GM12878 (cell line): ENCODE results near the gene CENPX. TPM values are rescaled to one million over a fixed set of nuclear protein-coding genes. Genes with fewer than 3 reads are reported as not detected.

Source experiments
- ATAC-seq: fragments of 200-7000 bp; cut with Tn5 transposase; 3 replicates; pipeline ENCODE4 v1.9.1; 2020; ENCODE audit warnings: mild to moderate bottlenecking, moderate library complexity
- BruUV-seq: library from RNA; stranded (reverse); fragments of 400-500 nt; replicated peaks from 2 replicates; lab custom pipeline; 2021; lab: Mats Ljungman, UMichigan
- CTCF ChIA-PET: fragments of 300-600 bp; sonication (Branson Sonifier 250); formaldehyde crosslinking; extraction: SDS; loops from one replicate; lab custom pipeline; 2021; ENCODE audit warnings: inconsistent platforms; lab: Yijun Ruan, JAX
- POLR2A ChIA-PET: fragments of 350-600 bp; formaldehyde crosslinking; extraction: SDS; loops from one replicate; lab custom pipeline; 2021; ENCODE audit warnings: inconsistent platforms; lab: Charles Lee
- RAD21 ChIA-PET: fragments of 300-600 bp; sonication (Branson Sonifier 250); formaldehyde crosslinking; loops from one replicate; lab custom pipeline; 2023; ENCODE audit warnings: antibody characterized with exemption; ENCODE audit not compliant: unreplicated experiment; lab: Charles Lee
- SMC1A ChIA-PET: fragments of 300-600 bp; sonication (Branson Sonifier 250); formaldehyde crosslinking; loops from one replicate; lab custom pipeline; 2023; ENCODE audit not compliant: unreplicated experiment, uncharacterized antibody; lab: Charles Lee
- DNase-seq: peaks from one replicate; pipeline ENCODE4 v3.0.0-alpha.2; 2011; ENCODE audit warnings: low read depth, low spot score
- FAIRE-seq: peaks from 3 replicates; lab custom pipeline; 2011; peaks lifted over from hg19 to GRCh38; lab: Jason Lieb, UNC
- H2AFZ ChIP-seq: 2 replicates; pipeline ENCODE4 v1.6.0; 2011; ENCODE audit warnings: low read depth, low read length, control low read depth; ENCODE audit not compliant: control insufficient read depth
- H3K27ac ChIP-seq: 2 replicates; pipeline ENCODE4 v1.5.1; 2011; ENCODE audit warnings: control low read depth; ENCODE audit not compliant: control insufficient read depth, insufficient read depth
- H3K27me3 ChIP-seq, 2 experiments: replicated peaks in 1 of 2; 2 replicates each; pipeline versions ENCODE4 v1.6.0 to v1.6.1; 2011; ENCODE audit warnings: low read length in 1 of 2; ENCODE audit not compliant: control insufficient read depth in 2 of 2, insufficient read depth in 2 of 2
- H3K36me3 ChIP-seq, 2 experiments: 2 replicates each; pipeline ENCODE4 v1.5.1; 2011; ENCODE audit warnings: low read length in 1 of 2; ENCODE audit not compliant: control insufficient read depth in 2 of 2, insufficient read depth in 2 of 2
- H3K4me1 ChIP-seq: 2 replicates; pipeline ENCODE4 v1.6.1; 2011; ENCODE audit warnings: mild to moderate bottlenecking, low read length, moderate library complexity, mixed read lengths; ENCODE audit not compliant: control insufficient read depth, insufficient read depth
- H3K4me2 ChIP-seq: 2 replicates; pipeline ENCODE4 v1.6.0; 2011; ENCODE audit warnings: control low read depth; ENCODE audit not compliant: control insufficient read depth, insufficient read depth
- H3K4me3 ChIP-seq: fragments of 200-600 bp; sonication (generic); 2 replicates; pipeline ENCODE4 v1.5.1; 2016
- H3K79me2 ChIP-seq: 2 replicates; pipeline ENCODE4 v1.6.0; 2011; ENCODE audit warnings: low read length; ENCODE audit not compliant: control insufficient read depth, insufficient read depth
- H3K9ac ChIP-seq: 2 replicates; pipeline ENCODE4 v1.8.0; 2011; ENCODE audit warnings: low read length, control low read depth, mixed read lengths; ENCODE audit not compliant: control insufficient read depth, insufficient read depth
- H3K9me3 ChIP-seq: replicated peaks from 3 replicates; pipeline ENCODE4 v1.5.1; 2011; ENCODE audit warnings: mild to moderate bottlenecking, low read length; ENCODE audit not compliant: control insufficient read depth, insufficient read depth
- H4K20me1 ChIP-seq: 2 replicates; pipeline ENCODE4 v1.6.0; 2011; ENCODE audit not compliant: control insufficient read depth, insufficient read depth
- ATF3 ChIP-seq: IDR thresholded peaks from 2 replicates; pipeline ENCODE4 v1.6.1; 2011; ENCODE audit warnings: low read depth, mild to moderate bottlenecking, low read length, moderate library complexity, borderline replicate concordance; ENCODE audit errors: extremely low read depth
- CBX3 ChIP-seq: fragments of 200-600 bp; sonication (generic); IDR thresholded peaks from 2 replicates; pipeline ENCODE4 v1.6.1; 2016; ENCODE audit warnings: low read depth, borderline replicate concordance
- ELK1 ChIP-seq: IDR thresholded peaks from 2 replicates; pipeline ENCODE4 v1.6.1; 2012; ENCODE audit warnings: low read depth, low read length, improper control_type of control experiment
- HDGF ChIP-seq: fragments of 450-650 bp; IDR thresholded peaks from 2 replicates; pipeline ENCODE4 v1.6.1; 2016; ENCODE audit warnings: antibody characterized with exemption
- KLF5 ChIP-seq: fragments of 450-650 bp; IDR thresholded peaks from 2 replicates; pipeline ENCODE4 v1.6.1; 2014; ENCODE audit warnings: mild to moderate bottlenecking; ENCODE audit not compliant: partially characterized antibody
- RELB ChIP-seq: fragments of 450-650 bp; IDR thresholded peaks from 2 replicates; pipeline ENCODE4 v1.6.1; 2017; ENCODE audit warnings: low read depth, mild to moderate bottlenecking, moderate library complexity
- SMC3 ChIP-seq: IDR thresholded peaks from 2 replicates; pipeline ENCODE4 v1.6.1; 2011; ENCODE audit warnings: low read length, improper control_type of control experiment, borderline replicate concordance
- SREBF1 ChIP-seq: IDR thresholded peaks from 2 replicates; pipeline ENCODE4 v1.6.1; 2012; ENCODE audit warnings: mild to moderate bottlenecking, low read length
- SUZ12 ChIP-seq: fragments of 200-600 bp; sonication (generic); IDR thresholded peaks from one replicate; pipeline ENCODE4 v1.6.1; 2018; ENCODE audit warnings: antibody characterized with exemption, mild to moderate bottlenecking; ENCODE audit not compliant: unreplicated experiment
- TCF12 ChIP-seq: IDR thresholded peaks from 2 replicates; pipeline ENCODE4 v1.6.1; 2011; ENCODE audit warnings: low read depth, mild to moderate bottlenecking, low read length
- WGBS: methylation state at CpG from one replicate; pipeline ENCODE4 v1.1.6; 2016; ENCODE audit warnings: low lambda C conversion rate; ENCODE audit not compliant: insufficient replicate concordance, insufficient coverage; ENCODE audit errors: missing lambda C conversion rate; 5-methylcytosine and 5-hydroxymethylcytosine counted together
- in situ Hi-C: fragments of 300-500 bp; cut with MboI; formaldehyde crosslinking; loops from 9 replicates; pipeline ENCODE4 v1.14.3; 2018; ENCODE audit warnings: mixed read lengths
- intact Hi-C: fragments of 100-400 bp; cut with micrococcal nuclease; formaldehyde crosslinking; loops from one replicate; pipeline ENCODE4 v1.14.2; 2022; ENCODE audit not compliant: unreplicated experiment
- polyA plus RNA-seq, 11 experiments: library from polyadenylated mRNA; depleted of rRNA in 4 of 11; unstranded in 6 of 11; stranded (reverse) in 5 of 11; fragments of >200 nt; fragmentation: Nextera tagmentation in 4 of 11; fragmentation: Illumina TruSeq in 1 of 11; extraction: Ambion mirVana in 4 of 11; extraction: Trizol in 1 of 11; gene quantifications; 1 replicate in 1 of 11; 2 replicates in 10 of 11; pipeline versions ENCODE4 v1.2.1 to v1.2.3, GENCODE V29; 2011 to 2016; ENCODE audit warnings: inconsistent platforms in 2 of 11, missing spikeins in 2 of 11, low read depth in 1 of 11
- total RNA-seq, 4 experiments: library from RNA; depleted of rRNA in 3 of 4; stranded (reverse); fragments of >200 nt in 3 of 4; fragmentation: Illumina TruSeq in 1 of 4; extraction: Trizol in 1 of 4; gene quantifications; 2 replicates each; pipeline versions ENCODE4 v1.2.1 to v1.2.3, GENCODE V29; 2013 to 2021

Gene CENPX
- total and polyA plus RNA-seq, 10 of the 15 experiments (the other 5 are each of a cell fraction or from before 2014, with no cell fraction given), result 11.7 to 182 (median 71.9) TPM

GRCh38 chr17:82042649-82043048, 20.0 kb upstream of the CENPX start (continued):
- TF ChIP-seq TCF12 (no peak), KLF5 (no peak)

- ATAC-seq, result no peak
- RAD21 ChIA-PET, result no interaction called here
Measured at GRCh38 chr17:82041144-82041814, 18.6 kb upstream of the CENPX start.

More at GRCh38 chr17:82041144-82041814, 18.6 kb upstream of the CENPX start:
- FAIRE-seq, result no peak
- Histone ChIP-seq H3K36me3 (no peaks in the 10 kb centered on the region), H3K4me3 (no peak overlapping the region), H3K4me2 (no peak overlapping the region), H3K79me2 (peaks cover 5% of the 10 kb centered on the region), H3K9me3 (no peaks in the 10 kb centered on the region), H3K27me3 (no peaks in the 10 kb centered on the region), H2AFZ (no peak overlapping the region), H4K20me1 (no peaks in the 10 kb centered on the region), H3K27ac (no peak overlapping the region), H3K4me1 (peaks cover 10% of the 10 kb centered on the region), H3K9ac (no peak overlapping the region)
- intact Hi-C loops, result no loop called here
- SMC1A ChIA-PET, result no interaction called here
- WGBS, result 61% methylated on average over 17 of the region's 17 CpGs
- CTCF ChIA-PET, result no interaction called here
- POLR2A ChIA-PET, result interaction anchor here (0.8 kb wide), 1 partner anchor 249 kb away, joined by 6 read pairs; no protein-coding TSS in a partner anchor
- no peak for TF ChIP-seq CBX3
- no peak for TF ChIP-seq SREBF1
- TF ChIP-seq RELB, result no peak
- TF ChIP-seq ELK1, result no peak
- no peak for TF ChIP-seq SMC3
- no peak for TF ChIP-seq ATF3
- TF ChIP-seq SUZ12, result no peak
- TF ChIP-seq HDGF, result no peak
- in situ Hi-C loops, result no loop called here
- no peak for DNase-seq
- BruUV-seq, result no TSS peak
